ENCODE data around the gene CEP350. TPM values are rescaled to one million over a fixed set of nuclear protein-coding genes. Genes with fewer than 3 reads are reported as not detected.
A peak's percentile ranks its signal among the peaks of the same experiment; 100 is the strongest.
"Not testable (repeated sequence)": the region's sequence is repeated elsewhere in the genome, so short reads cannot be mapped to it uniquely, and the experiment has no call there.

The CEP350 gene
- polyA plus RNA-seq, 10 donors: 23.1 to 39.9 (median 29.8) TPM

GRCh38 chr1:179938752-179939151 lies 15.9 kb upstream of the CEP350 start:
- no peak for DNase-seq

GRCh38 chr1:179939941-179940340 lies 14.7 kb upstream of the CEP350 start:
- no peak for DNase-seq

- DNase-seq: no peak
Measured at GRCh38 chr1:179941454-179941853, 13.2 kb upstream of the CEP350 start.

GRCh38 chr1:179950651-179951050 lies 4.0 kb upstream of the CEP350 start:
- DNase-seq: no peak

GRCh38 chr1:179951383-179952144 lies 3.0 kb upstream of the CEP350 start:
- no peak for DNase-seq

DNA sequence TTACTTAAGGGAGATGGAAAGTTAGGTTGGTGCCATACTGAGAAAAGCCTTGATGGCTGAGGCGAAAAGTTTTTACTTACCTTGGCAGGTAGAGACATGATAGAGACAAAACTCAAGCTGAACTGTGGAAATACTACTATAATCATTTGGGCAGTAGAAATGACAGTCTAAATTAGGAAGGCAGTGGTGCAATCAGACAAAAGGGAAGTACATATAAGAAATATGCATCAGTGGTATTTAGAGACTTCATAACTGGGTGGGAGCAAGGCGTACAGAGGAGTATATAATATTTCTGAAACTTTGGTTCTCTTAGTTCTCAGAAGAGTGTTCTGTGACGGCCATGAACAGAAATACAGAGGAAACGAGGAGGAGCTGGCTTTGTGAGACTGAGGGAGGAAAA lies 2.4 kb upstream of the CEP350 start:
- DNase-seq: no peak

DNA sequence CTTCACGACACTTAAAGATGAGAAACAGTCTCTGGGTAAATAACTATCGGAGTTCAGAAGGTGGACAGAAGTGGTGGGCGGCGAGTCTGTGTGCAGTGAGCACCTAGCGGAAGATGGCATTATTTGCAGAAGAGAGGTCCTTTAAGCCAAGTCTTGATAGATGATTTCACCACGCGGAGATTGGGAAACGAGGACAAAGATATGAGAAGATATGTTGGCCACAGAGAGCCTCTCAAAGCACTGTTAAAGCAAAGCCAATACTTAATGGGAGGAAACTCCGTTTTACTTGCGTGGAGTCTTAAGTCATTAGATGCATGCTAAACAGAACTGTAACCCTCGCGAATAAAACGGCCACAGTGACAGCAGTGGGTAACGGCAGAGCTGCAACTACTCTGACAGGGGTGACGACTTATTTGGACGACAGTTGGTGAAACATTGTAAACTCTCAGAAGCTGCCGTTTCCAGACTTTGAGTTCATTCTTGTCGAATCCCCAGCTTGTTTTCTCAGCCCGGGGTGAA lies 577 bp upstream of the CEP350 start:
- DNase-seq: no peak

DNA sequence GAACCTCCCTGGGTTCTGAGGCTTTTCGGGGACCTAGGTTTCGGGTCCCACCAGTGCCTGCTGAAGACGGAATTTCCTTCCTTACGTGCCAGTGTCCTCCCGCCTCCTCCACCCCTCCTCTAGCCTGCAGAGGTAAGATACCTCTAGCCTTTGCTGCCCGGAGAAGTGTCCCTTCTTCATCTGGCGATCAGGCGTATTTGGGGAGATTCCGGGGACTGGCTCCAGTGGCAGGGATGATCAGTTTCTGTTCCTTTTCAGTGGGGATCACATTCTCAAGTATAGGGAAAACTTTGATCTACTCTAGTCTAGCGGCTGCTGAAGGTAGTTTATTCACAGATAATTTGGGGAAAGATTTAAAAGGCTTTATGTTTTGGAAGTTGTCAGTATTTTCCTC lies 674 bp downstream of the CEP350 start:
- DNase-seq: peak in 2 of 3 donors; percentile 17 to 42

GRCh38 chr1:179955731-179956130 lies 1.1 kb downstream of the CEP350 start:
- DNase-seq: peak in 1 of 3 donors; percentile 15

- peak in 2 of 3 donors; percentile 13 to 17 for DNase-seq
Measured at GRCh38 chr1:179958359-179958758, 3.7 kb downstream of the CEP350 start.

DNA sequence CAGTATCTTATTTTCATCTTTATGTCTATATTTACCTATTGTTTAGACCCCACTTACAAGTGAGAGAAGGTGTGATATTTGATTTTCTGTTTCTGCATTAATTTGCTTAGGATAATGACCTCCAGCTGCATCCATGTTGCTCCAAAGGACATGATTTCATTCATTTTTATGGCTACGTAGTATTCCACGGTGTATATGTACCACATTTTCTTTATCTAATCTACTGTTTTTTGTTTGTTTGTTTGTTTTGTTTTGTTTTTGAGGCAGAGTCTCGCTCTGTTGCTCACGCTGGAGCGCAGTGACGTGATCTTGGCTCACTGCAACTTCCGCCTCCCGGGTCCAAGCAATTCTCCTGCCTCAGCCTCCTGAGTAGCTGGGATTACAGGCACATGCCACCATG lies 7.6 kb downstream of the CEP350 start:
- not testable (repeated sequence) for DNase-seq

DNA sequence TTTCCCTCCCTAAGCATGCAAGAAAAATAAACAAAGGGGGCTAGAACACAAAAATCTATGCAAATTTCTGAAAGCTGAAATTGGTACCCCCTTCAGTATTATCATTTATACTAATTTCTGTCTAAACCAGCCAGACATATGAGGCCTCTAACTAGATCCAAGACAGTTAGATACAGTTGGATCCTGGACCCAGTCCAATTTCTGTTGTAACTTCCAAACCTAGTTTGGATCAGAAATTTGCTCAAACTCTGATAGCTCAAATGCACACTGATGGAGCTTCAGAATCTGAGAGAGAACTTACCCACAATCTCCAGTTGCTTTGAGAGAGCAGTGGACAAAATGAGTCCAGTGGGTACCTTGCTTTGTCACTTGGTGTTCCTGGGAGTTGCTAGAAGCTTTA lies 11.9 kb downstream of the CEP350 start:
- DNase-seq: no peak

DNA sequence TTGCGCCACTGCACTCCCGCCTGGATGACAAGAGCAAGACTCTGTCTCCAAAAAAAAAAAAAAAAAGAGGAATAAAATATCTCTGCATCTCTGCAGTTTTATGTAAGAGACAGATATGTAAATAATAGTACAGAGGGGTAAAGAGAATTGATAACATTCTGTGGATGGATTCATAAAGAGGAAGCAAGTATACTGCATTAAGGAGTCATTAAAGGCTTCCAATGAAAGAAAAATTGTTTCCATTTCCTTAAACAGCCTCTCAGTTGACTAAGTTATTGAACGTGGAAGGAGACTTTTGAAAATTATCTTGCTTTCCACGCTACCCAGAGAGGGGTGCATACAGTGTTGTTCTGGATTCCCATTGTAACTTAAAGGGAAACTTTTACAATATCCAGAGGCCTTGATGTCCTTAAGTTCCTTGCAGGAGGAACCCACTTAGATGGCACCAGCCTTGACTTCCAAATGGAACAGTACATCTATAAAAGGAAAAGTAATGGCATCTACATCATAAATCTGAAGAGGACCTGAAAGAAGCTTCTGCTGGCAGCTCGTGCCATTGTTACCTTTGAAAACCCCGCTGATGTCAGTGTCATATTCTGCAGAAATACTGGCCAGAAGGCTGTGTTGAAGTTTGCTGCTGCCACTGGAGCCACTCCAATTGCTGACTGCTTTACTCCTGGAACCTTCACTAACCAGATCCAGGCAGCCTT lies 13.8 kb downstream of the CEP350 start:
- no peak for DNase-seq

DNA sequence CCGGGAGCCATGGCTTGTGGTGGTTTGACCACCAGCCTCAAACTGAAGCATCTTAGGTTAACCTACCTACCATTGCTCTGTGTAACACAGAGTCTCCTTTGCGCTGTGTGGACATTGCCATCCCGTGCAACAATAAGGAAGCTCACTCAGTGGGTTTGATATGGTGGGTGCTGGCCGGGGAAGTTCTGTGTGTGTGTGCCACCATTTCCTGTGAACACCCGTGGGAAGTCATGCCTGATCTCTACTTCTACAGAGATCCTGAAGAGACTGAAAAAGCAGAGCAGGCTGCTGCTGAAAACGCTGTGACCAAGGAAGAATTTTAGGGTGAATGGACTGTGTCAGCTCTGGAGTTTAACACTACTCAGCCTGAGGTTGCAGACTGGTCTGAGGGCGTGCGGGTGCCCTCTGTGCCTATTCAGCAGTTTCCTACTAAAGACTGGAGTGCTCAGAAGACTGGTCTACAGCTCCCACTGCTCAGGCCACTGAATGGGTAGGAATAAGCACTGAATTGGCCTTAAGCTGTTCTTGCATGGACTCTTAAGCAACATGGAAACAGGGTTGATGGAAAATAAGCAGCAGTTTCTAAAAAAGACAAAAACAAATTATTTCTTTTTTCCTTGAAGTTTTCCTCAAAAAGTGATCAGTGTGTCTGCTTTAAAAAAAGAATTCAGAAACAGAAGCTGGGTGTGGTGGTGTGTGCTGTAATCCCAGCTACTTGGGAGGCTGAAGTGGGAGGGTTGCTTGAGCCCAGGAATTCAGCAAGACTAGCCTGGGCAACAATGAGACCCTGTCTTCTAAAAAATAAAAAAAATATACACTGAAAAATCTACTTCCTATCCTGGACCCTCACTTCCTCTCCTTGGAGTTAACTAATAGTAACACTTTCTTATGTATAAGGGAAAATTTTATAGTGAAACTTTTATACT lies 14.6 kb downstream of the CEP350 start:
- DNase-seq: no peak

- DNase-seq: no peak
Measured at GRCh38 chr1:179969962-179970361, 15.4 kb downstream of the CEP350 start.

- DNase-seq: no peak
Measured at GRCh38 chr1:179971563-179972496, 17.2 kb downstream of the CEP350 start.

- no peak for DNase-seq
Measured at GRCh38 chr1:179973198-179974110, 18.8 kb downstream of the CEP350 start.

DNA sequence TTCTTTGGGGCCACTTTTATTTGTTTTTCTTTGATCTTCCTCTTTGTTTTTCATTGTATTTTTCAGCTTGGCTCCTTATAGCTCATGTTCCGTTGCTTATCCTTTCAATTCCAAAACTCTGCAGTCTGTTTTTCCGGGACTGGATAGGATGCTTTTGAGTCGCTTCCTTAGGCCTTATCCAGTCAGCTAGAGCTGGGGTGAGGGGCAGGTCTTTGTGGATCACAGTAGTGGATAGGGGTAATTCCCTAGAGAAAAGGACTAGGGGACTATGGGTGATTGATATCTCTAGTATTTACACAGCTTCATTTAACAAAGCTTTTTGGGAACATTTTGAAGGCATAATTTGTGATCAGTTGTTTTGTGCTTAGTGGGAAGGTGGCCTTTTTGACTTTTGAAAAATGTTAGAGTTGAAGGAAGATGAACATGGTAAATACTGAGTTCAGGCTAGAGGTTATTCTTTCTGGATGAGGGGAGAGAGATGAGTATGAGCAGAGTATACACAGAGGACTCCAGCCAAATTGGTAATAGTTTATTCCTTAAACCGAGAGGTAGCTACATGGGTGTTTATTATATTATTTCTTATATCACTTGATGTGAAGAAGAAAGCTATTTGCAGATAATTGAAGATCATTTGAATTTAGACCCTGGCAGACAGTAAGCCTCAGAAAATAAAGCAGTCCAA lies 22.5 kb downstream of the CEP350 start:
- DNase-seq: no peak
